T-helper 2 cell treated with Interferon-gamma antibody and Interleukin-4, amounts not matched to agents 100 ng/mL and 5 ng/mL, for 36 hours (primary cell): ENCODE data around the gene ACTL10. TPM values are rescaled to one million over a fixed set of nuclear protein-coding genes. Genes with fewer than 3 reads are reported as not detected.

ENCODE experiments used
- intact Hi-C: fragments of 100-400 bp; cut with micrococcal nuclease; formaldehyde crosslinking; loops from one replicate; pipeline ENCODE4 v1.15.1; 2023
- total RNA-seq: library from RNA; stranded (reverse); gene quantifications from 2 replicates; pipeline ENCODE4 v1.2.3, GENCODE V29; 2022

ACTL10 gene
- total RNA-seq, 1 donor from 2014 or later, result 3.0 TPM

GRCh38 chr20:33675136-33675959 lies 8.6 kb downstream of the ACTL10 start:
- intact Hi-C loops, result no loop called here

- intact Hi-C loops, result no loop called here
These were observed 9.4 kb downstream of the ACTL10 start for GRCh38 chr20:33676121-33676520.

- intact Hi-C loops, result no loop called here
These were observed 10.2 kb downstream of the ACTL10 start for GRCh38 chr20:33676652-33677645.

GRCh38 chr20:33677991-33678702 lies 11.4 kb downstream of the ACTL10 start:
- intact Hi-C loops, result no loop called here

GRCh38 chr20:33679758-33680485 lies 13.2 kb downstream of the ACTL10 start:
- intact Hi-C loops, result no loop called here

GRCh38 chr20:33680686-33681085 lies 13.9 kb downstream of the ACTL10 start:
- intact Hi-C loops, result no loop called here

- intact Hi-C loops, result no loop called here
These were observed 14.5 kb downstream of the ACTL10 start for GRCh38 chr20:33681288-33681687.

- intact Hi-C loops, result no loop called here
These were observed 15.1 kb downstream of the ACTL10 start for GRCh38 chr20:33681728-33682353.

GRCh38 chr20:33684533-33685327 lies 18.0 kb downstream of the ACTL10 start:
- intact Hi-C loops, result loop anchor here (2.0 to 5.0 kb wide), 3 partner anchors 18 to 428 kb away; partner anchors contain the start of genes ACTL10, EIF2S2 and RALY

- intact Hi-C loops, result loop anchor here (1.0 to 5.0 kb wide), 7 partner anchors 11 to 427 kb away; partner anchors contain the start of genes ACTL10, CHMP4B, EIF2S2 and NECAB3
These were observed 18.8 kb downstream of the ACTL10 start for GRCh38 chr20:33685328-33686099.

- intact Hi-C loops, result loop anchor here (1.0 to 5.0 kb wide), 6 partner anchors 12 to 426 kb away; partner anchors contain the start of genes CHMP4B, EIF2S2, NECAB3 and PXMP4
These were observed 19.6 kb downstream of the ACTL10 start, which contains the start of gene E2F1 for GRCh38 chr20:33686100-33686983. E2F1 (minus strand) TSS chr20:33686385; CDS start chr20:33686264, 121 bp downstream.

GRCh38 chr20:33686984-33687366 lies 20.2 kb downstream of the ACTL10 start:
- intact Hi-C loops, result loop anchor here (1.0 to 5.0 kb wide), 6 partner anchors 13 to 425 kb away; partner anchors contain the start of genes CHMP4B, EIF2S2, NECAB3 and PXMP4

GRCh38 chr20:33687370-33687915 lies 20.7 kb downstream of the ACTL10 start:
- intact Hi-C loops, result loop anchor here (2.0 to 5.0 kb wide), 4 partner anchors 43 to 425 kb away; partner anchors contain the start of genes CHMP4B, EIF2S2, RALY and ZNF341

GRCh38 chr20:33687993-33688937 lies 21.5 kb downstream of the ACTL10 start:
- intact Hi-C loops, result loop anchor here (2.0 to 5.0 kb wide), 4 partner anchors 43 to 424 kb away; partner anchors contain the start of genes CHMP4B, EIF2S2, RALY and ZNF341

- intact Hi-C loops, result loop anchor here (5.0 kb wide), 2 partner anchors 303 to 423 kb away; partner anchors contain the start of genes EIF2S2 and RALY
These were observed 22.2 kb downstream of the ACTL10 start for GRCh38 chr20:33688938-33689424.
